ENCODE measurements around the gene TCEANC2. TPM values are rescaled to one million over a fixed set of nuclear protein-coding genes. Genes with fewer than 3 reads are reported as not detected.
"Not testable (repeated sequence)": the region's sequence is repeated elsewhere in the genome, so short reads cannot be mapped to it uniquely, and the experiment has no call there.

The TCEANC2 gene
- total RNA-seq, 4 donors from 2014 or later: 1.4 to 7.1 (median 5.7) TPM

GRCh38 chr1:54014009-54014629 lies 39.3 kb upstream of the TCEANC2 start:
- WGBS, 2 donors (ENCODE audit: low coverage in 1 of 2): 54 to 75% methylated on average over 6 to 17 of the region's 17 CpGs
- H3K9me3 ChIP-seq: no peaks in the 10 kb centered on the region
- no peak for DNase-seq
- H3K4me3 ChIP-seq: no peak overlapping the region
- no peak overlapping the region for H3K27ac ChIP-seq
- in situ Hi-C loops (cut with MboI; ENCODE audit: low pct_ligation_motif_present in 1 of 4, low pct_unique_long_range_greater_than_20kb in 1 of 4, low sequenced_read_pairs in 3 of 4): no loop called here
- TF ChIP-seq EP300 (IDR thresholded peaks at IDR 0.05; ENCODE audit: low read depth): no peak
- no peak for TF ChIP-seq POLR2AphosphoS5 (IDR thresholded peaks at IDR 0.05)
- TF ChIP-seq CTCF (IDR thresholded peaks at IDR 0.05): no peak
- TF ChIP-seq POLR2A (IDR thresholded peaks at IDR 0.05): no peak
- H3K4me1 ChIP-seq: peaks cover 0 to 9% (median 3%) of the 10 kb centered on the region in 4 donors
- H3K27me3 ChIP-seq: no peaks in the 10 kb centered on the region
- no peaks in the 10 kb centered on the region for H3K36me3 ChIP-seq
- intact Hi-C loops (cut with DNase I; ENCODE audit: low total_unique reads): no loop called here

- intact Hi-C loops (cut with DNase I; ENCODE audit: low total_unique reads): no loop called here
- DNase-seq: peak; percentile 60
- no peaks in the 10 kb centered on the region for H3K36me3 ChIP-seq
- no peaks in the 10 kb centered on the region for H3K27me3 ChIP-seq
- H3K4me3 ChIP-seq: no peak overlapping the region
- in situ Hi-C loops (cut with MboI; ENCODE audit: low pct_ligation_motif_present in 1 of 4, low pct_unique_long_range_greater_than_20kb in 1 of 4, low sequenced_read_pairs in 3 of 4): no loop called here
- 44 to 47% methylated on average over 3 to 8 of the region's 8 CpGs for WGBS, 2 donors (ENCODE audit: low coverage in 1 of 2)
- no peak for TF ChIP-seq CTCF (IDR thresholded peaks at IDR 0.05)
- no peak for TF ChIP-seq EP300 (IDR thresholded peaks at IDR 0.05; ENCODE audit: low read depth)
- no peak for TF ChIP-seq POLR2AphosphoS5 (IDR thresholded peaks at IDR 0.05)
- TF ChIP-seq POLR2A (IDR thresholded peaks at IDR 0.05): no peak
- peaks cover 0 to 9% (median 3%) of the 10 kb centered on the region in 4 donors for H3K4me1 ChIP-seq
- no peaks in the 10 kb centered on the region for H3K9me3 ChIP-seq
- no peak overlapping the region for H3K27ac ChIP-seq
Observed at GRCh38 chr1:54016343-54017282, 36.8 kb upstream of the TCEANC2 start.

- intact Hi-C loops (cut with DNase I; ENCODE audit: low total_unique reads): no loop called here
- peak; percentile 45 for DNase-seq
- TF ChIP-seq CTCF (IDR thresholded peaks at IDR 0.05) (no peak), EP300 (IDR thresholded peaks at IDR 0.05; ENCODE audit: low read depth) (no peak), POLR2A (IDR thresholded peaks at IDR 0.05) (no peak), POLR2AphosphoS5 (IDR thresholded peaks at IDR 0.05) (no peak)
- in situ Hi-C loops (cut with MboI; ENCODE audit: low pct_ligation_motif_present in 1 of 4, low pct_unique_long_range_greater_than_20kb in 1 of 4, low sequenced_read_pairs in 3 of 4): no loop called here
- Histone ChIP-seq H3K4me3 (no peak within 1 kb of the TSS), H3K27ac (no peak within 1 kb of the TSS), H3K27me3 (no peaks in the 10 kb centered on the region), H3K36me3 (no peaks in the 10 kb centered on the region), H3K9me3 (no peaks in the 10 kb centered on the region), H3K4me1 (peaks cover 0 to 9% (median 3%) of the 10 kb centered on the region in 4 donors)
- 48% methylated on average over 6 of the region's 6 CpGs; no CpG with 5 or more reads in 1 of the 2 donors for whole genome bisulfite sequencing, 2 donors (ENCODE audit: low coverage in 1 of 2)
Observed at GRCh38 chr1:54017979-54018378, 35.4 kb upstream of the TCEANC2 start, which contains the start of gene LDLRAD1. Gene LDLRAD1 (minus strand): TSS chr1:54018186. CDS start chr1:54018112, 74 bp downstream.

- no peak for TF ChIP-seq EP300 (IDR thresholded peaks at IDR 0.05; ENCODE audit: low read depth)
- TF ChIP-seq CTCF (IDR thresholded peaks at IDR 0.05): no peak
- no peak for TF ChIP-seq POLR2A (IDR thresholded peaks at IDR 0.05)
- TF ChIP-seq POLR2AphosphoS5 (IDR thresholded peaks at IDR 0.05): no peak
- Histone ChIP-seq H3K36me3 (no peaks in the 10 kb centered on the region), H3K4me3 (no peak overlapping the region), H3K27me3 (no peaks in the 10 kb centered on the region), H3K4me1 (peaks cover 0 to 9% (median 3%) of the 10 kb centered on the region in 4 donors), H3K9me3 (no peaks in the 10 kb centered on the region), H3K27ac (no peak overlapping the region)
- WGBS, 2 donors (ENCODE audit: low coverage in 1 of 2): 75 to 78% methylated on average over 2 to 5 of the region's 5 CpGs
- intact Hi-C loops (cut with DNase I; ENCODE audit: low total_unique reads) (no loop called here), in situ Hi-C loops (cut with MboI; ENCODE audit: low pct_ligation_motif_present in 1 of 4, low pct_unique_long_range_greater_than_20kb in 1 of 4, low sequenced_read_pairs in 3 of 4) (no loop called here)
- DNase-seq: no peak
Observed at GRCh38 chr1:54018635-54019034, 34.8 kb upstream of the TCEANC2 start.

- H3K36me3 ChIP-seq; in situ Hi-C loops (cut with MboI; ENCODE audit: low pct_ligation_motif_present in 1 of 4, low pct_unique_long_range_greater_than_20kb in 1 of 4, low sequenced_read_pairs in 3 of 4); H3K4me1 ChIP-seq; H3K4me3 ChIP-seq; intact Hi-C loops (cut with DNase I; ENCODE audit: low total_unique reads); H3K27ac ChIP-seq; DNase-seq; H3K9me3 ChIP-seq; H3K27me3 ChIP-seq: not testable (repeated sequence)
- 77 to 89% methylated on average over 5 to 10 of the region's 10 CpGs for WGBS, 2 donors (ENCODE audit: low coverage in 1 of 2)
Observed at GRCh38 chr1:54019562-54020176, 33.7 kb upstream of the TCEANC2 start.

All from transverse colon (tissue), 4 donors.